Thyroid gland (tissue), 4 donors: Measurements from ENCODE around the gene MAD1L1.

Experiments
- POLR2A ChIP-seq, 2 donors: fragments of 450-650 bp; IDR thresholded peaks; one replicate each; pipeline ENCODE4 v1.6.1; 2017; ENCODE audit warnings: antibody characterized with exemption in 2 of 2, mild to moderate bottlenecking in 2 of 2, moderate library complexity in 1 of 2
- TF ChIP-seq, protein P1 (sequence below), 6 experiments: fragments of 200-600 bp in 3 of 6; fragments of 450-650 bp in 3 of 6; sonication (generic) in 3 of 6; IDR thresholded peaks; one replicate each; pipeline ENCODE4 v1.5.1; 2016 to 2019; ENCODE audit warnings: antibody characterized with exemption in 6 of 6, mild to moderate bottlenecking in 2 of 6, inconsistent platforms in 1 of 6, moderate library complexity in 1 of 6

- TF ChIP-seq, protein P1, sequence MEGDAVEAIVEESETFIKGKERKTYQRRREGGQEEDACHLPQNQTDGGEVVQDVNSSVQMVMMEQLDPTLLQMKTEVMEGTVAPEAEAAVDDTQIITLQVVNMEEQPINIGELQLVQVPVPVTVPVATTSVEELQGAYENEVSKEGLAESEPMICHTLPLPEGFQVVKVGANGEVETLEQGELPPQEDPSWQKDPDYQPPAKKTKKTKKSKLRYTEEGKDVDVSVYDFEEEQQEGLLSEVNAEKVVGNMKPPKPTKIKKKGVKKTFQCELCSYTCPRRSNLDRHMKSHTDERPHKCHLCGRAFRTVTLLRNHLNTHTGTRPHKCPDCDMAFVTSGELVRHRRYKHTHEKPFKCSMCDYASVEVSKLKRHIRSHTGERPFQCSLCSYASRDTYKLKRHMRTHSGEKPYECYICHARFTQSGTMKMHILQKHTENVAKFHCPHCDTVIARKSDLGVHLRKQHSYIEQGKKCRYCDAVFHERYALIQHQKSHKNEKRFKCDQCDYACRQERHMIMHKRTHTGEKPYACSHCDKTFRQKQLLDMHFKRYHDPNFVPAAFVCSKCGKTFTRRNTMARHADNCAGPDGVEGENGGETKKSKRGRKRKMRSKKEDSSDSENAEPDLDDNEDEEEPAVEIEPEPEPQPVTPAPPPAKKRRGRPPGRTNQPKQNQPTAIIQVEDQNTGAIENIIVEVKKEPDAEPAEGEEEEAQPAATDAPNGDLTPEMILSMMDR (IDR thresholded peaks at IDR 0.05) = no peak
- no peak for TF ChIP-seq POLR2A (IDR thresholded peaks at IDR 0.05)
Measured at GRCh38 chr7:1794888-1795542, 437.7 kb downstream of the MAD1L1 start.
